ENCODE results near the gene PALM. TPM values are rescaled to one million over a fixed set of nuclear protein-coding genes. Genes with fewer than 3 reads are reported as not detected.

PALM gene
- total RNA-seq, 2 donors from 2014 or later, result 8.7 to 11.9 TPM

- ATAC-seq, result peak; percentile 2
- DNase-seq, result no peak
- intact Hi-C loops (cut with DNase I, micrococcal nuclease), result loop anchor here in 1 of 2 donors (10.0 kb wide), 1 partner anchor 221 kb away; the partner anchor contains the start of gene WDR18
Observed at GRCh38 chr19:763869-764268, 55.1 kb downstream of the PALM start.

GRCh38 chr19:764301-764700, 55.6 kb downstream of the PALM start:
- intact Hi-C loops (cut with DNase I, micrococcal nuclease), result loop anchor here in 1 of 2 donors (10.0 kb wide), 1 partner anchor 220 kb away; the partner anchor contains the start of gene WDR18
- DNase-seq, result no peak
- peak; percentile 7 for ATAC-seq

- intact Hi-C loops (cut with DNase I, micrococcal nuclease), result loop anchor here in 1 of 2 donors (10.0 kb wide), 1 partner anchor 220 kb away; the partner anchor contains the start of gene WDR18
- peak; percentile 46 for ATAC-seq
Observed at GRCh38 chr19:765179-765738, 56.5 kb downstream of the PALM start.

GRCh38 chr19:768424-768823, 59.7 kb downstream of the PALM start:
- intact Hi-C loops (cut with DNase I, micrococcal nuclease), result loop anchor here in 1 of 2 donors (10.0 kb wide), 1 partner anchor 216 kb away; the partner anchor contains the start of gene WDR18
- no peak for DNase-seq
- ATAC-seq, result no peak

More at GRCh38 chr19:765179-765738, 56.5 kb downstream of the PALM start:
- peak in 1 of 2 donors; percentile 20 for DNase-seq

- intact Hi-C loops (cut with DNase I, micrococcal nuclease), result loop anchor here in 1 of 2 donors (5.0 to 10.0 kb wide), 2 partner anchors 153 to 215 kb away; partner anchors contain the start of gene WDR18
Observed at GRCh38 chr19:769616-770015, 60.9 kb downstream of the PALM start.

GRCh38 chr19:771332-771785, 62.6 kb downstream of the PALM start:
- ATAC-seq (peak; percentile 31), DNase-seq (no peak)
- intact Hi-C loops (cut with DNase I, micrococcal nuclease), result loop anchor here in 1 of 2 donors (5.0 kb wide), 1 partner anchor 151 kb away; no protein-coding TSS in a partner anchor

More at GRCh38 chr19:769616-770015, 60.9 kb downstream of the PALM start:
- ATAC-seq (no peak), DNase-seq (no peak)

GRCh38 chr19:772063-772462, 63.3 kb downstream of the PALM start:
- intact Hi-C loops (cut with DNase I, micrococcal nuclease), result loop anchor here in 1 of 2 donors (5.0 kb wide), 1 partner anchor 150 kb away; no protein-coding TSS in a partner anchor
- no peak for DNase-seq
- no peak for ATAC-seq

- ATAC-seq (no peak), DNase-seq (no peak)
- intact Hi-C loops (cut with DNase I, micrococcal nuclease), result loop anchor here in 1 of 2 donors (5.0 kb wide), 1 partner anchor 149 kb away; no protein-coding TSS in a partner anchor
Observed at GRCh38 chr19:772730-773436, 64.1 kb downstream of the PALM start.

GRCh38 chr19:776549-776948, 67.8 kb downstream of the PALM start:
- DNase-seq, result no peak
- intact Hi-C loops (cut with DNase I, micrococcal nuclease), result no loop called here
- no peak for ATAC-seq

GRCh38 chr19:778910-779653, 70.3 kb downstream of the PALM start:
- no peak for DNase-seq
- intact Hi-C loops (cut with DNase I, micrococcal nuclease), result no loop called here
- no peak for ATAC-seq

- DNase-seq, result no peak
- intact Hi-C loops (cut with DNase I, micrococcal nuclease), result no loop called here
Observed at GRCh38 chr19:780935-781334, 72.2 kb downstream of the PALM start.

GRCh38 chr19:781800-782184, 73.1 kb downstream of the PALM start:
- DNase-seq, result no peak
- intact Hi-C loops (cut with DNase I, micrococcal nuclease), result no loop called here
- no peak for ATAC-seq

More at GRCh38 chr19:780935-781334, 72.2 kb downstream of the PALM start:
- no peak for ATAC-seq

- DNase-seq, result no peak
- peak; percentile 70 for ATAC-seq
- intact Hi-C loops (cut with DNase I, micrococcal nuclease), result no loop called here
Observed at GRCh38 chr19:782185-782877, 73.6 kb downstream of the PALM start.

GRCh38 chr19:782878-783668, 74.3 kb downstream of the PALM start:
- DNase-seq (no peak), ATAC-seq (no peak)
- intact Hi-C loops (cut with DNase I, micrococcal nuclease), result no loop called here

GRCh38 chr19:784541-784940, 75.8 kb downstream of the PALM start:
- intact Hi-C loops (cut with DNase I, micrococcal nuclease), result no loop called here

GRCh38 chr19:787536-787935, 78.8 kb downstream of the PALM start:
- ATAC-seq (no peak), DNase-seq (no peak)
- intact Hi-C loops (cut with DNase I, micrococcal nuclease), result no loop called here

More at GRCh38 chr19:784541-784940, 75.8 kb downstream of the PALM start:
- ATAC-seq (no peak), DNase-seq (no peak)

GRCh38 chr19:788686-788982, 79.9 kb downstream of the PALM start:
- no peak for ATAC-seq
- intact Hi-C loops (cut with DNase I, micrococcal nuclease), result no loop called here
- no peak for DNase-seq
